Measurements from ENCODE around the gene JPH2. TPM values are rescaled to one million over a fixed set of nuclear protein-coding genes. Genes with fewer than 3 reads are reported as not detected.

The JPH2 gene
- total RNA-seq, 1 donor from 2014 or later = 7.9 TPM

DNA sequence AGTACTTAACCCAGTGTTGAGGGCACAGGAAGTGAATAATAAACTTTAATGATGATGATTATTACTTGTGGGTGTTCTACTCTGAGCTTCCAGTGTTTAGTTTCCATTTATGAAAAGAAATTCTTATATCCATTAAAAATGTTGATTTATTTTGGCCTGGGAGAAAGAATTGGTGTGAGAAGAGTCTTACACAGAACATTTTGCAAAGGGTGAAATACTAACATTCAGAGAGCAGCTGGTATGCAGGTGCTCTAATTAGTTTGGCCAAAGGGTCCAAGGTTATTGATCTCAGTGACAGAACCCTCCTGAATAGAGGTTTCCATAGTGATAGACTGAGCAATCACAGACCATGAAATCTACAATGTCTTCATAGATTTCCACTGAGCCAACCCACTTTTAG lies 19.1 kb upstream of the JPH2 start:
- DNase-seq (no peak), ATAC-seq (no peak)
- H3K4me3 ChIP-seq = no peak overlapping the region
- intact Hi-C loops (cut with DNase I) = no loop called here
- peaks cover 45% of the 10 kb centered on the region for H3K4me1 ChIP-seq
- no peak overlapping the region for H3K27ac ChIP-seq
- H3K36me3 ChIP-seq = peaks cover 52% of the 10 kb centered on the region
- H3K9me3 ChIP-seq = no peaks in the 10 kb centered on the region
- H3K27me3 ChIP-seq = no peaks in the 10 kb centered on the region
- TF ChIP-seq, protein P1, sequence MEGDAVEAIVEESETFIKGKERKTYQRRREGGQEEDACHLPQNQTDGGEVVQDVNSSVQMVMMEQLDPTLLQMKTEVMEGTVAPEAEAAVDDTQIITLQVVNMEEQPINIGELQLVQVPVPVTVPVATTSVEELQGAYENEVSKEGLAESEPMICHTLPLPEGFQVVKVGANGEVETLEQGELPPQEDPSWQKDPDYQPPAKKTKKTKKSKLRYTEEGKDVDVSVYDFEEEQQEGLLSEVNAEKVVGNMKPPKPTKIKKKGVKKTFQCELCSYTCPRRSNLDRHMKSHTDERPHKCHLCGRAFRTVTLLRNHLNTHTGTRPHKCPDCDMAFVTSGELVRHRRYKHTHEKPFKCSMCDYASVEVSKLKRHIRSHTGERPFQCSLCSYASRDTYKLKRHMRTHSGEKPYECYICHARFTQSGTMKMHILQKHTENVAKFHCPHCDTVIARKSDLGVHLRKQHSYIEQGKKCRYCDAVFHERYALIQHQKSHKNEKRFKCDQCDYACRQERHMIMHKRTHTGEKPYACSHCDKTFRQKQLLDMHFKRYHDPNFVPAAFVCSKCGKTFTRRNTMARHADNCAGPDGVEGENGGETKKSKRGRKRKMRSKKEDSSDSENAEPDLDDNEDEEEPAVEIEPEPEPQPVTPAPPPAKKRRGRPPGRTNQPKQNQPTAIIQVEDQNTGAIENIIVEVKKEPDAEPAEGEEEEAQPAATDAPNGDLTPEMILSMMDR (IDR thresholded peaks at IDR 0.05) = no peak

- intact Hi-C loops (cut with DNase I) = no loop called here
- DNase-seq (no peak), ATAC-seq (no peak)
- Histone ChIP-seq H3K4me3 (no peak overlapping the region), H3K36me3 (peaks cover 65% of the 10 kb centered on the region), H3K4me1 (peaks cover 50% of the 10 kb centered on the region), H3K27ac (no peak overlapping the region), H3K9me3 (no peaks in the 10 kb centered on the region), H3K27me3 (no peaks in the 10 kb centered on the region)
- TF ChIP-seq, protein P1 (IDR thresholded peaks at IDR 0.05) = no peak
These were observed 17.8 kb upstream of the JPH2 start for GRCh38 chr20:44204832-44205215.

DNA sequence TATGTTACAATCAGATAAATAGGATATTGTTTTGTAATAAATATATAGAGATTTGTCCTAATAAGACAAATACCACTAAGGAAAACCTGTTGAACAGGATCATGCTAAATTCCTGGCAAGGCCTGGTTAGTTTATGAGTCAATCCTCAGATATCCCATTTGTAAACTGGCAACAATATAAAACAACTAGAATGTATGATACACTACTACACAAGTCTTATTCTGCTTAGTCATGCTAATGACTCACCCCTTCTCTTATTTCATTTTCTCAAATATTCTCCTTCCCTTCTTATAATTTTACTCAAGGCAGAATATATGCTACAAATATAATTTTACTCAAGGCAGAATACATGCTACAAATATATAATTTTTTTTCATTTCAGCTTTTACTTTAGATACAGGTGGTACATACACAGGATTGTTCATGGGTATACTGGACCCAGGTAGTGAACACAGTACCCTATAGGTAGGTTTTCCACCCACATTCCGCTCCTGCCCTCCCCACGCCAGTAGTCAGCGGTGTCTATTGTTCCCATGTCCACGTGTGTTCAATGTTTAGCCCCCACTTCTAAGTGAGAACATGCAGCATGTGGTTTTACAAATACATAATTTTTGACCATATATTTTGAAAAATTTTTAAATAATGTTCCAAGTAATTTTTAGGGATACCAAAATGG lies 17.3 kb upstream of the JPH2 start:
- peaks cover 70% of the 10 kb centered on the region for H3K36me3 ChIP-seq

DNA sequence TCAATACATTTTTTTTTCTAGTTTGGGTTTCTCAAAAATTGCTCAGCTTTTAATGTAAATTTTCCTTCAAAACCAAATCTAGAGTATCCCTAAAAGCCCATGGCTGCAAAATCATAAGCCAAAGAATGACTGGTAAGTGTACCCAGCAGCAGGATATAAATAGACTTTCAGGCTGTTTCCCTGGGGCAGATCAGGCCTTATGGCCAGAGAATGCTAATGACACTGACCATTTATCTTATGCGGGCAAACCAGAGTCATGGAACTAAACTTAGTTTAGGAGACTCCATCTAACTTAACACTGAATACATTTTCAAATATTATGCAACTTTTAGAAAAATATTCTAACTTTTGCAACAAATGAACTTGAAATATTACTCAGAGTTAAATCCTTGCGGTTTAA lies 16.2 kb upstream of the JPH2 start:
- H3K9me3 ChIP-seq = no peaks in the 10 kb centered on the region
- DNase-seq (no peak), ATAC-seq (no peak)
- intact Hi-C loops (cut with DNase I) = no loop called here
- peaks cover 82% of the 10 kb centered on the region for H3K36me3 ChIP-seq
- no peak overlapping the region for H3K4me3 ChIP-seq
- H3K4me1 ChIP-seq = peaks cover 37% of the 10 kb centered on the region
- TF ChIP-seq, protein P1 (IDR thresholded peaks at IDR 0.05) = no peak
- H3K27me3 ChIP-seq = no peaks in the 10 kb centered on the region
- no peak overlapping the region for H3K27ac ChIP-seq

More for the DNA sequence above, 17.3 kb upstream of the JPH2 start:
- ATAC-seq = peak; percentile 62
- no peak overlapping the region for H3K4me3 ChIP-seq
- H3K9me3 ChIP-seq = no peaks in the 10 kb centered on the region
- H3K27me3 ChIP-seq = no peaks in the 10 kb centered on the region
- peak overlapping the region; percentile 38 for H3K27ac ChIP-seq
- TF ChIP-seq, protein P1 (IDR thresholded peaks at IDR 0.05) = no peak
- no peak for DNase-seq
- peaks cover 48% of the 10 kb centered on the region for H3K4me1 ChIP-seq
- intact Hi-C loops (cut with DNase I) = no loop called here

GRCh38 chr20:44200983-44201382 lies 14.0 kb upstream of the JPH2 start:
- no peak overlapping the region for H3K4me3 ChIP-seq
- H3K36me3 ChIP-seq = peaks cover 96% of the 10 kb centered on the region
- peaks cover 23% of the 10 kb centered on the region for H3K4me1 ChIP-seq
- intact Hi-C loops (cut with DNase I) = no loop called here
- H3K9me3 ChIP-seq = no peaks in the 10 kb centered on the region
- TF ChIP-seq, protein P1 (IDR thresholded peaks at IDR 0.05) = no peak
- no peaks in the 10 kb centered on the region for H3K27me3 ChIP-seq
- DNase-seq (no peak), ATAC-seq (peak; percentile 42)
- no peak overlapping the region for H3K27ac ChIP-seq

DNA sequence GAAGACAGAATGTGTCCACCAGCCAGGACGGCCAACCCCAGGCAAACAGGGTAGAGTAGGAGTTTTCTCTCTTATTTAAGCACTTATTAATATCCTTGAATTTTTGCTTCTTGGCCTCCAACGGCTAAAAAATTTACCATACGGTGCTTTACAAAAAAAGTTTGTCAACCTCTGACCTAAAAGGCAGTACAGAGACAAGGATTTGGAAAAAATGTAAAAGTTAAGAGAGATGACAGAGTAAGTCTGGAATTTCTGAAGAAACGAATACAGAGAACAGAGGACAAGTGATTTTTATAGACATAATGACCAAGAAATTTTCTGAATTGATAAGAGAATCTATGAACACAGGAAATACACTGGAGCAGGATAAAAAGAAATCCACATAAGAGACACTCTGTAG lies 13.4 kb upstream of the JPH2 start:
- peaks cover 94% of the 10 kb centered on the region for H3K36me3 ChIP-seq
- no peak overlapping the region for H3K27ac ChIP-seq
- no peak for ATAC-seq

More for the DNA sequence above, 13.4 kb upstream of the JPH2 start:
- Histone ChIP-seq H3K9me3 (no peaks in the 10 kb centered on the region), H3K27me3 (no peaks in the 10 kb centered on the region), H3K4me3 (no peak overlapping the region), H3K4me1 (peaks cover 23% of the 10 kb centered on the region)
- TF ChIP-seq, protein P1 (IDR thresholded peaks at IDR 0.05) = no peak
- intact Hi-C loops (cut with DNase I) = no loop called here
- DNase-seq = no peak
